ENCODE results near the gene P2RY8.

DNA sequence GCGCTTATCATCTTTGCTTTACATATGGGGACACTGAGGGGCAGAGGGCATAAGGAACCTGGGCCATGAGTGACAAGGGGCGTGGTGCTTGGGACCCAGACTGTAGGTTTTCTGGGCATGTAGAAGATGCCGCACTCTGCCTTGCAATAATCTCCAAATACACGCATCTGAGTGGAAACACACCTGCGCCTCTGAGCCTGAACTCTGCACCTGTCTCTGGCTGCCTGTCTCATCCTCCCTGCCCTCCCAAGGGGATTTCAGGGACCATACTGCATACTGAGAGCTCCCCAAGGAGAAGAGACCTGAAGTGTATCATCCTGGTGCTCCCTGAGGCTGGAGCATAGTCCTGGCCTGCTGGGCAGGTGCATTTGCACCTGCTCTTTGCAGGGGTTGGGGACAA, 49.6 kb downstream of the P2RY8 start:
- TF ChIP-seq POLR2A (IDR thresholded peaks at IDR 0.05), result no peak
- TF ChIP-seq, protein P1, sequence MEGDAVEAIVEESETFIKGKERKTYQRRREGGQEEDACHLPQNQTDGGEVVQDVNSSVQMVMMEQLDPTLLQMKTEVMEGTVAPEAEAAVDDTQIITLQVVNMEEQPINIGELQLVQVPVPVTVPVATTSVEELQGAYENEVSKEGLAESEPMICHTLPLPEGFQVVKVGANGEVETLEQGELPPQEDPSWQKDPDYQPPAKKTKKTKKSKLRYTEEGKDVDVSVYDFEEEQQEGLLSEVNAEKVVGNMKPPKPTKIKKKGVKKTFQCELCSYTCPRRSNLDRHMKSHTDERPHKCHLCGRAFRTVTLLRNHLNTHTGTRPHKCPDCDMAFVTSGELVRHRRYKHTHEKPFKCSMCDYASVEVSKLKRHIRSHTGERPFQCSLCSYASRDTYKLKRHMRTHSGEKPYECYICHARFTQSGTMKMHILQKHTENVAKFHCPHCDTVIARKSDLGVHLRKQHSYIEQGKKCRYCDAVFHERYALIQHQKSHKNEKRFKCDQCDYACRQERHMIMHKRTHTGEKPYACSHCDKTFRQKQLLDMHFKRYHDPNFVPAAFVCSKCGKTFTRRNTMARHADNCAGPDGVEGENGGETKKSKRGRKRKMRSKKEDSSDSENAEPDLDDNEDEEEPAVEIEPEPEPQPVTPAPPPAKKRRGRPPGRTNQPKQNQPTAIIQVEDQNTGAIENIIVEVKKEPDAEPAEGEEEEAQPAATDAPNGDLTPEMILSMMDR (IDR thresholded peaks at IDR 0.05 in 8 of 11, conservative IDR thresholded peaks at IDR 0.05 in 3 of 11), result no peak

All from spleen (tissue), 7 donors.